ENCODE results near the gene CRTAC1. TPM values are rescaled to one million over a fixed set of nuclear protein-coding genes. Genes with fewer than 3 reads are reported as not detected.

CRTAC1 gene
- polyA plus RNA-seq, 3 donors: not detected

DNA sequence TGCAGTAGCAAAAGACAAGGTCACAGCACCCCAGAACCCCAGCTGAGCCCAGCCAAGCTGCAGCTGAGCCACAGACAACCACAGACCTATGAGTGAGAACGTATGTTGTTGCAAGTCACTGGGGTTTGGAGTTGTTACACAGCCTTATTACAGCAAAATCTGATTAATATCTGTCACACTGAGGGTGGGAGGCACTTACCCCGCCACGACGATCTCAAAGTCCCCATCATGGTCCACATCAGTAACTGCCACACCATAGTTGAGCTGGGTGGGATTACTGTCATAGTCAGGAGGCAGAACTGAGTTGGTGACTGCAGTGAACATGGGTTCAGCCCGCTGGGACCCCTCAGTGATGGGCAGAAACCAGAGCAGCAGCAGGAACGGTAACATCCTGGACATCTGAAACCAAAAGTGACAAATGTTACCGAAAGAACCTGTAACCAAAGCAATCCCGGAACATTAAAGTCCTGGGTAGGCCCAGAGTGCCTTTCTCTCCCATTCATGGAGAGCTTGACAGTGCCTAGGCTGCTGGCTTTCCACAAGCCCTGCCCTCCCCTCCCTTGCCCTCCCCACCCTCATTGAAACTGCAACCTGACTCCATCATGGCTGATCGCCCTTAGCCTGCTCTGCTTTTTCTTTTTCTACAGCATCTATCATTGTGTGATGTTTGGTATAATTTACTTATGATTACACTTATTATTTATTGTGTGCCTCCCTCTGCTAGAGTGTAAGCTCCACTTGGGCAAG lies 19.3 kb downstream of the CRTAC1 start:
- no peaks in the 10 kb centered on the region for H4K20me1 ChIP-seq (ENCODE audit: insufficient read depth, low read length)
- H3K27me3 ChIP-seq (ENCODE audit: control insufficient read depth in 2 of 2, insufficient read depth in 2 of 2, low read length in 2 of 2): peaks cover 14 to 23% of the 10 kb centered on the region in 2 donors
- Mint-ChIP-seq H3K4me1 (peaks cover 3% of the 10 kb centered on the region), H3K27me3 (ENCODE audit: low read depth in 3 of 3) (peaks cover 15 to 25% (median 22%) of the 10 kb centered on the region in 3 donors), H3K36me3 (no peaks in the 10 kb centered on the region), H3K9me3 (no peaks in the 10 kb centered on the region), H3K27ac (no peak overlapping the region), H3K4me3 (peak overlapping the region in 1 of 2 donors; percentile 32)
- no peak overlapping the region for H2AFZ ChIP-seq (ENCODE audit: insufficient read depth, low read depth, low read length, poor library complexity, severe bottlenecking)
- intact Hi-C loops (cut with micrococcal nuclease): no loop called here
- TF ChIP-seq, protein P1, sequence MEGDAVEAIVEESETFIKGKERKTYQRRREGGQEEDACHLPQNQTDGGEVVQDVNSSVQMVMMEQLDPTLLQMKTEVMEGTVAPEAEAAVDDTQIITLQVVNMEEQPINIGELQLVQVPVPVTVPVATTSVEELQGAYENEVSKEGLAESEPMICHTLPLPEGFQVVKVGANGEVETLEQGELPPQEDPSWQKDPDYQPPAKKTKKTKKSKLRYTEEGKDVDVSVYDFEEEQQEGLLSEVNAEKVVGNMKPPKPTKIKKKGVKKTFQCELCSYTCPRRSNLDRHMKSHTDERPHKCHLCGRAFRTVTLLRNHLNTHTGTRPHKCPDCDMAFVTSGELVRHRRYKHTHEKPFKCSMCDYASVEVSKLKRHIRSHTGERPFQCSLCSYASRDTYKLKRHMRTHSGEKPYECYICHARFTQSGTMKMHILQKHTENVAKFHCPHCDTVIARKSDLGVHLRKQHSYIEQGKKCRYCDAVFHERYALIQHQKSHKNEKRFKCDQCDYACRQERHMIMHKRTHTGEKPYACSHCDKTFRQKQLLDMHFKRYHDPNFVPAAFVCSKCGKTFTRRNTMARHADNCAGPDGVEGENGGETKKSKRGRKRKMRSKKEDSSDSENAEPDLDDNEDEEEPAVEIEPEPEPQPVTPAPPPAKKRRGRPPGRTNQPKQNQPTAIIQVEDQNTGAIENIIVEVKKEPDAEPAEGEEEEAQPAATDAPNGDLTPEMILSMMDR (IDR thresholded peaks at IDR 0.05): no peak
- no peak overlapping the region for H3K4me3 ChIP-seq (replicated peaks in 1 of 3; ENCODE audit: low read depth in 2 of 3, low read length in 3 of 3)
- H3K79me2 ChIP-seq (ENCODE audit: insufficient read depth, low read length): no peaks in the 10 kb centered on the region
- DNase-seq: no peak
- no peaks in the 10 kb centered on the region for H3K9me3 ChIP-seq (replicated peaks in 1 of 2; ENCODE audit: control insufficient read depth in 1 of 2, insufficient read depth in 1 of 2, low read length in 2 of 2)
- no peak overlapping the region for H3K4me2 ChIP-seq (replicated peaks; ENCODE audit: extremely low read depth, low read length, poor library complexity, severe bottlenecking)
- no peak overlapping the region for H3K27ac ChIP-seq (ENCODE audit: low read depth in 1 of 2, low read length in 2 of 2)
- H3K9ac ChIP-seq (ENCODE audit: insufficient read depth, low read length, poor library complexity, severe bottlenecking): no peak overlapping the region
- WGBS (ENCODE audit: insufficient coverage): 90% methylated on average over 4 of the region's 9 CpGs
- H3K4me1 ChIP-seq (ENCODE audit: control insufficient read depth in 1 of 2, insufficient read depth in 2 of 2, low read length in 2 of 2): no peaks in the 10 kb centered on the region
- no peaks in the 10 kb centered on the region for H3K36me3 ChIP-seq (replicated peaks in 1 of 2; ENCODE audit: control insufficient read depth in 1 of 2, insufficient read depth in 2 of 2, low read length in 2 of 2)

DNA sequence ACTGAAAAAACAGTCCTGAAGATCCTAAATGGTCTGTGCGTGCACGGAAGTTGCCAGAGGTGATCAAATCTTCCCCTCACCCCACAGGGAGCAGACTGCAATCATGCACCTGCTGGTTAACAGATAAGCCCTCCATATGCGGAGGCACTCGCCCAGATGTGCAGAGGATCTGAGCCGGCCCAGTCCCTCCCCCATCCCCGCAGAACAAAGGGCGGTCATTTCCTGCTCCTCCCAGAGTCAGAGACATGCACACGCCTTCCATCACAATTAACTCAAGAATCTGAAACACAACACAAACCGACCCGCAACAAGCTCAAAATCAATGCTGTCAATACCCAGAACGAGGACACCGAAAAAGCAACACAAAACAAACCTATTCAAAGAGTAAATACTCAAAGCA lies 24.2 kb downstream of the CRTAC1 start:
- Histone ChIP-seq H3K27me3 (ENCODE audit: control insufficient read depth in 2 of 2, insufficient read depth in 2 of 2, low read length in 2 of 2) (peaks cover 12 to 15% of the 10 kb centered on the region in 2 donors), H3K4me2 (replicated peaks; ENCODE audit: extremely low read depth, low read length, poor library complexity, severe bottlenecking) (no peak overlapping the region), H3K4me1 (ENCODE audit: control insufficient read depth in 1 of 2, insufficient read depth in 2 of 2, low read length in 2 of 2) (no peaks in the 10 kb centered on the region), H3K36me3 (replicated peaks in 1 of 2; ENCODE audit: control insufficient read depth in 1 of 2, insufficient read depth in 2 of 2, low read length in 2 of 2) (no peaks in the 10 kb centered on the region), H3K4me3 (replicated peaks in 1 of 3; ENCODE audit: low read depth in 2 of 3, low read length in 3 of 3) (no peak overlapping the region), H3K9me3 (replicated peaks in 1 of 2; ENCODE audit: control insufficient read depth in 1 of 2, insufficient read depth in 1 of 2, low read length in 2 of 2) (no peaks in the 10 kb centered on the region), H2AFZ (ENCODE audit: insufficient read depth, low read depth, low read length, poor library complexity, severe bottlenecking) (no peak overlapping the region), H3K27ac (ENCODE audit: low read depth in 1 of 2, low read length in 2 of 2) (no peak overlapping the region), H3K79me2 (ENCODE audit: insufficient read depth, low read length) (no peaks in the 10 kb centered on the region), H3K9ac (ENCODE audit: insufficient read depth, low read length, poor library complexity, severe bottlenecking) (no peak overlapping the region), H4K20me1 (ENCODE audit: insufficient read depth, low read length) (no peaks in the 10 kb centered on the region)
- 26% methylated on average over 10 of the region's 12 CpGs for WGBS (ENCODE audit: insufficient coverage)
- H3K9me3 Mint-ChIP-seq: no peaks in the 10 kb centered on the region
- H3K27ac Mint-ChIP-seq: no peak overlapping the region
- no peak overlapping the region for H3K4me3 Mint-ChIP-seq
- H3K27me3 Mint-ChIP-seq (ENCODE audit: low read depth in 3 of 3): peaks cover 11 to 17% (median 14%) of the 10 kb centered on the region in 3 donors
- H3K36me3 Mint-ChIP-seq: no peaks in the 10 kb centered on the region
- TF ChIP-seq, protein P1 (IDR thresholded peaks at IDR 0.05): no peak
- DNase-seq: no peak
- H3K4me1 Mint-ChIP-seq: peaks cover 3% of the 10 kb centered on the region
- intact Hi-C loops (cut with micrococcal nuclease): no loop called here
